SK-N-SH (cell line): ENCODE results near the gene ETV3.

Source experiments
- EP300 ChIP-seq, 2 experiments: IDR thresholded peaks; 2 replicates each; pipeline versions ENCODE4 v1.4.0 to v1.6.1; 2012; ENCODE audit warnings: borderline replicate concordance in 1 of 2, low read depth in 1 of 2, low read length in 1 of 2
- EZH2phosphoT487 ChIP-seq: fragments of 200-600 bp; sonication (generic); IDR thresholded peaks from 2 replicates; pipeline ENCODE4 v1.6.1; 2017; ENCODE audit warnings: low read depth, mixed run types, mild to moderate bottlenecking, antibody characterized with exemption, moderate library complexity, borderline replicate concordance
- TCF12 ChIP-seq: IDR thresholded peaks from 2 replicates; pipeline ENCODE4 v1.4.0; 2012
- YY1 ChIP-seq: IDR thresholded peaks from 2 replicates; pipeline ENCODE4 v1.4.0; 2012; ENCODE audit warnings: low read depth, mild to moderate bottlenecking
- TF ChIP-seq, protein P1 (sequence below): fragments of 200-600 bp; sonication (generic); IDR thresholded peaks from 2 replicates; pipeline ENCODE4 v1.6.1; 2017; ENCODE audit warnings: antibody characterized with exemption, mild to moderate bottlenecking, moderate library complexity
- TF ChIP-seq, protein P2 (sequence below): IDR thresholded peaks from 2 replicates; pipeline ENCODE4 v1.6.1; 2012; ENCODE audit warnings: mild to moderate bottlenecking, low read depth, low read length, moderate library complexity

DNA sequence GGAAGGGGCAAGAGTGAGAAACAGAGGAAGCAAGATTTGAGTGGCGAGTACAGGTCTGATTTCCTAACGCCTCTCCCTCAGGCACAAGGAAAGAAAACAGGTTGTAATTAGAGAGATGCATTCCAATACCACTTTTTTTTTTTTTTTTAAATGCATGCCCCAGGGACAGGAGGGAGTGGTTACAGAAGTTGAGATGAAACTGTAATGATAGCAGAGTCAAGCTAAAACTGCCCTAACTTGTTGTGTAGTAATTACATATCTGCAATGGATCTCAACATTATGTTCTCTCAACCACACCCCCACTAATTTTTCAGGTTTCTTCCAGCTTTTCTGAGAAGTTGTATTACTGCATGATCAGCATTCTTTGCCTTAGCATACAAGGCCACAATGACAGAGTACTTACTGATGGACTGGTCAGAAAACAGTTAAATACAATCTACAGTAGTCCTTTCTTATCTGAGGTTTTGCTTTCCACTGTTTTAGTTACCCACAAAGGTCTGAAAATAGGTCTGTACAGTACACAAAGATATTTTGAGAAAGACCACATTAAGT lies 5.5 kb downstream of the ETV3 start:
- TF ChIP-seq, protein P1, sequence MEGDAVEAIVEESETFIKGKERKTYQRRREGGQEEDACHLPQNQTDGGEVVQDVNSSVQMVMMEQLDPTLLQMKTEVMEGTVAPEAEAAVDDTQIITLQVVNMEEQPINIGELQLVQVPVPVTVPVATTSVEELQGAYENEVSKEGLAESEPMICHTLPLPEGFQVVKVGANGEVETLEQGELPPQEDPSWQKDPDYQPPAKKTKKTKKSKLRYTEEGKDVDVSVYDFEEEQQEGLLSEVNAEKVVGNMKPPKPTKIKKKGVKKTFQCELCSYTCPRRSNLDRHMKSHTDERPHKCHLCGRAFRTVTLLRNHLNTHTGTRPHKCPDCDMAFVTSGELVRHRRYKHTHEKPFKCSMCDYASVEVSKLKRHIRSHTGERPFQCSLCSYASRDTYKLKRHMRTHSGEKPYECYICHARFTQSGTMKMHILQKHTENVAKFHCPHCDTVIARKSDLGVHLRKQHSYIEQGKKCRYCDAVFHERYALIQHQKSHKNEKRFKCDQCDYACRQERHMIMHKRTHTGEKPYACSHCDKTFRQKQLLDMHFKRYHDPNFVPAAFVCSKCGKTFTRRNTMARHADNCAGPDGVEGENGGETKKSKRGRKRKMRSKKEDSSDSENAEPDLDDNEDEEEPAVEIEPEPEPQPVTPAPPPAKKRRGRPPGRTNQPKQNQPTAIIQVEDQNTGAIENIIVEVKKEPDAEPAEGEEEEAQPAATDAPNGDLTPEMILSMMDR, result no peak
- no peak for TF ChIP-seq TCF12
- TF ChIP-seq, protein P2, sequence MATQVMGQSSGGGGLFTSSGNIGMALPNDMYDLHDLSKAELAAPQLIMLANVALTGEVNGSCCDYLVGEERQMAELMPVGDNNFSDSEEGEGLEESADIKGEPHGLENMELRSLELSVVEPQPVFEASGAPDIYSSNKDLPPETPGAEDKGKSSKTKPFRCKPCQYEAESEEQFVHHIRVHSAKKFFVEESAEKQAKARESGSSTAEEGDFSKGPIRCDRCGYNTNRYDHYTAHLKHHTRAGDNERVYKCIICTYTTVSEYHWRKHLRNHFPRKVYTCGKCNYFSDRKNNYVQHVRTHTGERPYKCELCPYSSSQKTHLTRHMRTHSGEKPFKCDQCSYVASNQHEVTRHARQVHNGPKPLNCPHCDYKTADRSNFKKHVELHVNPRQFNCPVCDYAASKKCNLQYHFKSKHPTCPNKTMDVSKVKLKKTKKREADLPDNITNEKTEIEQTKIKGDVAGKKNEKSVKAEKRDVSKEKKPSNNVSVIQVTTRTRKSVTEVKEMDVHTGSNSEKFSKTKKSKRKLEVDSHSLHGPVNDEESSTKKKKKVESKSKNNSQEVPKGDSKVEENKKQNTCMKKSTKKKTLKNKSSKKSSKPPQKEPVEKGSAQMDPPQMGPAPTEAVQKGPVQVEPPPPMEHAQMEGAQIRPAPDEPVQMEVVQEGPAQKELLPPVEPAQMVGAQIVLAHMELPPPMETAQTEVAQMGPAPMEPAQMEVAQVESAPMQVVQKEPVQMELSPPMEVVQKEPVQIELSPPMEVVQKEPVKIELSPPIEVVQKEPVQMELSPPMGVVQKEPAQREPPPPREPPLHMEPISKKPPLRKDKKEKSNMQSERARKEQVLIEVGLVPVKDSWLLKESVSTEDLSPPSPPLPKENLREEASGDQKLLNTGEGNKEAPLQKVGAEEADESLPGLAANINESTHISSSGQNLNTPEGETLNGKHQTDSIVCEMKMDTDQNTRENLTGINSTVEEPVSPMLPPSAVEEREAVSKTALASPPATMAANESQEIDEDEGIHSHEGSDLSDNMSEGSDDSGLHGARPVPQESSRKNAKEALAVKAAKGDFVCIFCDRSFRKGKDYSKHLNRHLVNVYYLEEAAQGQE, result no peak
- no peak for TF ChIP-seq EZH2phosphoT487
- TF ChIP-seq YY1, result no peak
- TF ChIP-seq EP300 (IDR thresholded peaks at IDR 0.05; ENCODE audit: borderline replicate concordance in 1 of 2, low read depth in 1 of 2, low read length in 1 of 2), result no peak
